ENCODE results near the gene PIGU. TPM values are rescaled to one million over a fixed set of nuclear protein-coding genes. Genes with fewer than 3 reads are reported as not detected.

Gene PIGU
- total and polyA plus RNA-seq, 2 donors (not counting 3 experiments of a cell fraction or from before 2014, with no cell fraction given) = 20.3 to 81.8 TPM

DNA sequence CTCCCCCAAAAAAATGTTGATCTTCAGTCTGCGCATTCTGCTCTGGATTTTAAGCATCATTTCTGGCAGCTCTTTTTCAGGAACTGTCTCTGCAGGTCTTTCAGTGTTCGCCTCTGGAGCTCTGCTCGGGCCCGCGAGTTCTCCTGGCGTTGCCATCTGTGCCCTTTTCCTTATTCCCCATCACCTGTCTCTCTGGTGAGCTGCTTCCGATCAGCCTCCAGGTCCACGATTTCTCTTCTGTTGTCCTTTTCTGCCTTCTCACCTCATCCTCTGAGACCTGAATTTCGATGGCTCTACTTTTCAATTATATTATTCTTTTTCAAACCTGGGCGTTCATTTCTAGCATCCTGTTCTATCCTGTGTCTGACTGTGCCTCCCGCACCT, 119.0 kb downstream of the PIGU start:
- CTCF ChIA-PET = interaction anchor here (1.4 to 3.1 kb wide), 7 partner anchors 20 to 246 kb away, joined by 3 to 10 read pairs (median 5); no protein-coding TSS in a partner anchor
- DNase-seq (ENCODE audit: low read depth, low spot score) (no peak), FAIRE-seq (no peak)
- POLR2A ChIA-PET = interaction anchor here (1.2 kb wide), 1 partner anchor 146 kb away, joined by 4 read pairs; the partner anchor contains the start of gene TP53INP2
- Histone ChIP-seq H3K79me2 (ENCODE audit: control insufficient read depth, insufficient read depth, low read length) (no peaks in the 10 kb centered on the region), H2AFZ (ENCODE audit: low read depth, low read length) (peak overlapping the region; percentile 83), H3K9ac (replicated peaks; ENCODE audit: extremely low read depth, insufficient read depth, low read length) (peak overlapping the region; percentile 83), H4K20me1 (replicated peaks; ENCODE audit: control insufficient read depth, extremely low read depth, insufficient read depth, low read length) (no peaks in the 10 kb centered on the region), H3K27ac (ENCODE audit: insufficient read depth, low read depth, low read length) (peak overlapping the region; percentile 51), H3K9me3 (replicated peaks; ENCODE audit: control insufficient read depth, insufficient read depth, low read length) (no peaks in the 10 kb centered on the region), H3K27me3 (ENCODE audit: control insufficient read depth in 2 of 2, insufficient read depth in 2 of 2, low read length in 2 of 2) (no peaks in the 10 kb centered on the region), H3K4me2 (ENCODE audit: insufficient read depth, low read length) (peak overlapping the region; percentile 46), H3K4me3 (replicated peaks in 1 of 3; ENCODE audit: insufficient read depth in 1 of 3, low read depth in 1 of 3, low read length in 3 of 3) (peak overlapping the region; percentile 54 to 92 (median 73)), H3K4me1 (ENCODE audit: control insufficient read depth, extremely low read depth, insufficient read depth, low read length) (no peaks in the 10 kb centered on the region), H3K9me1 (replicated peaks; ENCODE audit: control insufficient read depth, extremely low read depth, insufficient read depth, low read length) (no peaks in the 10 kb centered on the region), H3K36me3 (ENCODE audit: control insufficient read depth in 2 of 2, extremely low read depth in 1 of 2, insufficient read depth in 2 of 2, low read length in 2 of 2) (no peaks in the 10 kb centered on the region)
- intact Hi-C loops (cut with micrococcal nuclease) (loop anchor here (2.0 kb wide), 1 partner anchor 151 kb away; no protein-coding TSS in a partner anchor), dilution Hi-C loops (cut with MboI; ENCODE audit: extremely low pct_ligation_motif_present, low sequenced_read_pairs) (no loop called here)
- TF ChIP-seq POLR2AphosphoS5 (IDR thresholded peaks at IDR 0.05; ENCODE audit: insufficient read depth, low read depth, low read length) (no peak), GATA2 (IDR thresholded peaks at IDR 0.05; ENCODE audit: insufficient read depth, insufficient read length, low read depth, low read length) (no peak), MYC (IDR thresholded peaks at IDR 0.05; ENCODE audit: low read depth, low read length) (no peak), JUN (IDR thresholded peaks at IDR 0.05; ENCODE audit: borderline replicate concordance, insufficient read depth, insufficient read length, low read depth) (no peak), FOS (IDR thresholded peaks at IDR 0.05; ENCODE audit: borderline replicate concordance, insufficient read depth, low read length) (no peak), POLR2A (IDR thresholded peaks at IDR 0.05; ENCODE audit: low read depth, low read length) (no peak), MAX (IDR thresholded peaks at IDR 0.05; ENCODE audit: insufficient read depth, insufficient read length) (no peak), EZH2 (IDR thresholded peaks at IDR 0.05; ENCODE audit: borderline replicate concordance, low read depth, low read length, severe bottlenecking) (no peak), CTCF (IDR thresholded peaks at IDR 0.05; ENCODE audit: extremely low read depth in 1 of 2, insufficient read depth in 1 of 2, low read depth in 1 of 2, low read length in 2 of 2) (no peak)
- BruUV-seq (replicated peaks) = no TSS peak

All from endothelial cell of umbilical vein (primary cell).